Stimulated activated CD8-positive, alpha-beta memory T cell treated with anti-CD3 and anti-CD28 coated beads, Interleukin-4, amount 100 ng/mL, for 24 hours (primary cell): Measurements from ENCODE around the gene SLC35E1.
"Not testable (repeated sequence)": the region's sequence is repeated elsewhere in the genome, so short reads cannot be mapped to it uniquely, and the experiment has no call there.

Source experiments
- DNase-seq: peaks from one replicate; pipeline ENCODE4 v3.0.0-alpha.2; 2020; ENCODE audit warnings: low read depth

Gene SLC35E1

DNA sequence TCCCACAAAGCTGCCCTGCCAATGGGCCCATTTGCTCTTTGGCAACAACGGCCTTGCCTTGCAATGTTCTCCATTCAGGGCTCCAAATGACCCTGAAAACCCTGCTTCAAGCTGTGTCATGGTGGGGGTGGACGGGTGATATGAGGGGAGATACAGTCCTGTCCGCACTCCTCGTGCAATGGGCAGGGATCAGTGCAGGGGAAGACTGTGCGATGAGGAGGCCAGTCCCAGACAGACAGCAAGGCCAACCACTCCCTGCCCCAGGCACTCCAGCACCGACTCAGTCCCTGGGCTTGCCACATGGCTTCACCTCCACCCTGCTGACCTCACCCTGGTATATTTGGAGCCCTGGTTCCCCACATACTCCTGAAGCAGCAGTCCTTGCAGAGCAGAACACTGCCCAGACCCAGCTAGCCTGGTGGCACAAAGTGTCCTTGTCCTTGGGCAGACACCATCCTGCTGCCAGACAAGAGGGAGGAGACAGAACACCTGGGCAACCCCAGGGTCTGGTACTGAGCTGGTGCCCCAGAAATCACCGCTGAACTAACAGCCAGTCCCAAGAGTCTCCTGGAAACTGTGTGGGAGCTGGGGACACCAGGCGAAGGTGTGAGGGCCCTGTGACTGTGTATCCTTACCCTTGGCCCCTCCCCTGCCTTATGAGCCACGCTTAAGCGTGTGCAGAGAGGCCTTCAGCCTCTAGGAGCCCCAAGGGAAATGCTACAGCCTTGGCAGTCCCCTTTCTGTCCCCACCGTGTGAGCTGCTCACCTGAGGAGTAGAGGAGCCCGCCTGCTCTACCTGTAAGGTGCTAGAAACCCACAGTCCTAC is 9.1 kb upstream of the SLC35E1 start:
- no peak for DNase-seq

DNA sequence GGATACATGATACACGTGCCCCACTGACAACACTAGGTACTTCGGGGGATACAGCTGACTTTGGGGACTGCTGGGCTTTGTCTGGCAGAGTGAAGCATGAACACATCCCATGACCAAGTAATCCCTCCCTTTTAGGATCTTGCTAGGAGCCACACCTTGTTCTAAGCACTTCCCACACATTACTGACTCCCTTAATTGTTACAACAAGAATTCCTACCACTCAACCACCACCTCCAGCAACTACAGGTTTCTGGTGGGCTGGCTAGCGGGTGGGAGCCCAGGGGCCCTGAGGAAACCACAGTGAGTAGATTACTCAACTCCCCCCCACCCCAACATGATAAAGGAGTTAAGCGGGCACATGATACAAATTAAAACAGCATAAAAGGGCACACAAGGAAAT is 7.2 kb upstream of the SLC35E1 start:
- DNase-seq, result no peak

DNA sequence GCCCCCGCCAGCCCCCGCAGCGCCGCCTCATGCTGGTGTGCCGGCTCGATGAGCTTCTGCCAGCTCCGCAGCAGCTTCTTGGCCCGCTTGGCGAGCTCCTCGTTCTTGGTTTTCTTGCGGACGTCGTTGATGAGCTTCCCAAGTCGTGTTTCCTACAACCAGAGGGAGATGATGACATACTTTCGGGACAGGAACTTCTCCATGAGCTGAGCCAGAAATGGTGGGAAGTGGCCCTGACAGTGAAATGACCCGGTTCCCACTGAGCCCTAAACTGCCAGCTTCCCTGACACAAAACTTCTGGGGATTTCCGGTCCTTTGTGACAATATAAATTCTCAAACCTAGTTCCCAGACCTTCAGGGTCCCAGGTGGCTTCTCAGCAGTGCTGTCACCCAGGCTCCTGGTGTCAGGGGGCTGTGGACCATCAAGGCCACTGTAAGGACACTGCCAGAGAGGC is 5.3 kb upstream of the SLC35E1 start:
- DNase-seq, result no peak

DNA sequence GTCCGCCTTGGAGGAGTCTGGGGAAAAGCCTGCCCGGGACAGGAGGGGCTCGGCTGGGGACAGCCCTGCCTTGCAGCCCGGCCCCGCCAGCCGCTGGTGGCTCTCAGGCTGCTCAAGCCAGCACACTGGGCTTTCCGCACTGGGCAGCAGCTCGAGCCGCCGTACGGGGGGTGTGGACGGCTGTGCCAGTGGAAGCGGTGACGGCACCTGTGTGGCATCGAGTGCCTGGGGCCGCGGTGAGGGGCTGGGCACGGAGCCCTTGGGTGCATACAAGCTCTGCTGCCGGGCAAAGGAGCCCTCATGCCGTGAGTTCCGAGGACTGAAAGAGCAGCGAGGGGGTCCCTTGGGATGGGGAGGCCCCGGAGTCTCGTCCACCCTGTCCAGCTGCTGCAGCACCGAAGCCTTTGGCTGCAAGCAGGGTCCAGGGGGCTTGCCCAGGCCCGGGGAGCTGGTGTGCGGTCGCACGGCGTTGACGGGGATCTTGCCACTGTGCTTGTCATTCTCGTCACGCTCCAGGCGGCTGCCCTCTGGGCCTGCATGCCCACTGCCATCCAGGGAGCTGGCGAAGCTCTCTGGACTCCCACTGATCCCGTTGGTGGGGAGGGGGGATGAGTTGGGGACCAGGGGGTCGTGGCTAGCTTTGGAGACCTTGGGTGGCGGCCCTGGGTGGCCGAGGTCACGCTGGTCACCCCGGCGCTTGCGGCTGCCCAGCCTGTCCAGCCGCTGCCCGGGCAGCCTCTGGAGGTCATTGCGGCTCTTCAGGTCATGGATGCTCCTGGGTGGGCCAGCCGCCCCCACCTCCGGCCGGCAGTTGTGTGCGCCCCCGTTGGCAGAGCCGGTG is 4.7 kb upstream of the SLC35E1 start:
- no peak for DNase-seq

DNA sequence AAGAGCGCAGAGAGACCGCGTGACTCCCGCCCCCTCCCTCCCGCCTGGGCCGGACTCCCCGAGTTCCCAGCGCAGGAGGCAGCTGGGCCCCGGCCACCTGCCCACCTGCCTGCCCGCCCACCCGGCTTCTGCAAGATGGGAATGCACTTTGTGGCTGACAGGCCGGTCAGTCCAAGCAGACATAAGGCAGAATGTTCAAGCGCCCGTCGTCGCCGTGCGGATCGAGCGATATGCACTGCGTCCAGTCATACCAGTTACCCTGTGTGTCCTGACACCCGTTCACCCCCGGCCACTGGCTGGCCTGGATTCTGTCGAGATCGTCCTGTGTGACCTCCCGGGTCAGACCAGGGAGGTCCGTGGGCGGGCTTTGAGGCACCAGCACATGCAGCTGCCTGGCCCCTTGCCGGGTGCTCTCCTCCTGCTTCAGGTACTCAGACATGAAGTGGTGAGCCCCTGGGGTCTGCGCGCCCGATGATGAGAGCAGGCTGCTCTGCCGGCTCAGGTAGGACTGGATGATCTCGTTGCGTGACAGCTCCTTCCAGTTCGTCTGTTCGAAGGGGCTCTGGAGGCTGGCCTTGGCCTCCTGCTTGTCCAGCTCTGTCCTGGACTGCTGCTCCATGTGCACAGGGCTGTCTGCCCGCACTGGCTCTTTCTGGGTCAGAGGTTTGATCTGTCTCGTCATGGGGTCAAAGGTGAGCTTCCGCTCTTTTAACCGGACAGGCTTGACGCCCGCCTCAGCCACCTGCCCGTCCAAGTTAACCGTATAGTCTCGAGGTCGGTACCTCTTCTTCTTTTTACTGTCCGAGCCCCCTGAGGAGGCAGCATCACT is 3.9 kb upstream of the SLC35E1 start:
- DNase-seq, result no peak

DNA sequence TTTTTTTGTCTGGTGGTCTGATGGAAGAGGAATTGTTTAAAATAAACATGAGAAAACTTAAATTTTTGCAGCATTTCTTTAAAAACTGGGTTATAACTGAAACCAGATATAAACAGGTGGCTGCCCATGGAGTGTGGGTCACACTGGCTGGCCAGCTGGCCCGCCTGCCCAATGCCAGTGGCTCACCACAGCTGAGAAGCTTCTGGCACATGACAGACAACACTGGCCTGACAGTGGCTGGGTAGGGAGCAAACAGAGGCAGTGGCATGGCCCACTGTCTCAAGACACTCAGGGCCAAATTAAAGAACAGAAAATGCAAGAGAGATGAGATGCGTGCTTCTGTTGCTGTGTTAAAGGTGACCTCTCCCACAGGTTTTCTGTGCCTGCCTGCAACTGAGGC is 3.1 kb upstream of the SLC35E1 start:
- DNase-seq, result no peak

DNA sequence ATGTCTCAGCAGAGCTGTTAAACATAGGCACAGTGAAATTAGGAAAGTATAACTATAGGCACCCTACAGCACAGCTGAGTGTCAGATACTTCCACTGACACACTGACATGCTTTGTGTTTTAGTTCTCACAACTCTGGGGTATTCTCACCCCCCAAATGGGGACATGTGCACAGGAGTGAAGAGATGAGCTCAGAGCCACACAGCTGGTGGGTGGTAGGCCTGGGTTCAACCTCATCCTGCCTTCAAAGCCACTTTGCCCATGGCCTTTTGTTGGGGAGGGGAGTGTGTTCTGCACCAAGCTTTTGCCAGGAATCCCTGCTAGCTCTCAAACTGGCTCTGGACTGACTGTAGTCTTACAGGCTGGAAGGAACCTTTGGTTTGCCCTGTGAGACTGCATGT is 1.7 kb upstream of the SLC35E1 start:
- no peak for DNase-seq

DNA sequence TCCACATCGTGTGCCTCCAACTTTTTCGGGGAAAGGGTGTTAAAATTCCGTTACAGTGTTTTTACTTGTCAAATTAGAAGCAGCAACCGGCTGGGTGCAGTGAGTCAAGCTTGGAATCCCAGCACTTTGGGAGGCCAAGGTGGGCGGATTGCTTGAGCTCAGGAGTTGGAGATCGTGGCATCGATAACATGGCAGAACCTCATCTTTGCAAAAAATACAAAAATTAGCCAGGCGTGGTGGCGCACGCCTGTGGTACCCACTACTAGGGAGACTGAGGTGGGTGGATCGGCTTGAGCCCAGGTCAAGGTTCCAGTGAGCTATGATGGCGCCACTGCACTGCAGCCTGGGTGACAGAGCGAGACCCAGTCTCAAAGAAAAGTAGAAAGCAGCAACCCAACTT is 1.1 kb upstream of the SLC35E1 start:
- no peak for DNase-seq

DNA sequence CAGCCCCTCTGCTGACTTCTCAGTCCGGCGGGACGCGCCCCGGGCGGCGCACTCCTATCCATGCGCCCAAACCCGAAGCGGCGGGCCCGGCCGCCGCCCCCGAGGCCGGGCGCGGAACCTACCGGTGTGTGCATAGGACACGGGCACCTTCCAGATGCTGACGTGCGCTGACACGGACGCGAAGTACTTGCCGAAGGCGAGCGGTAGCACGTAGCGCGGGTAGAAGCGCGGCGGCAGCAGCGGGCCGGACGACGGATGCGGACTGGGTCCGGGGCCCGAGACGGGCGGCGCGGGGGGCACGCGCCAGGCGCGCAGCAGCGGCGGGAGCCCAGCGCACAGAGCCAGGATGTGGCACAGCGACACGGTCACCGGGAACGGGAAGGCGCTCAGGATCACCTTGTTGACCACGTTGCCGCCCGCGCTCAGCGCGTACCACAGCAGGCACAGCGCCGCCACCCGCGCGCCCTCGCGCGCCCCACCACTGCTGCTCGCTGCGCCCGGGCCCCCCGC is 338 bp downstream of the SLC35E1 start:
- DNase-seq, result no peak

DNA sequence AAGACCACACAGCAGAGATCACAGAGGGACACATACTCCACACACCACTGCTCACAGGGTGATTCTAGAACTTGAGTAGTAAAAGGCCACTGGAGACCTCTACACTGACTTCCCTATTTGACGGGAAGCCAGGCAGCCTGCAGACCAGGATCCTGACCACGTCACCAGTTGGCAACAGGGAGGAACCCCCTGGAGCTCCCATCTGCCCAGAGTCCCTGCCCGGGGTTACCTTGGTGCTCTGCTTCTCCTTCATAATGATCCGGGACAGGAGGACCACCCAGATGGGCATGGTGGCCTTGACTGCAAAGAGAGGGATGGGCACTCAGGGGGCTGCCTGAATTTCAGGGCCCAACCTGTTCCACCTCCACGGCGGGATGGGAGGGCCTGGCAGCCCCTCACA is 932 bp downstream of the SLC35E1 start:
- no peak for DNase-seq

DNA sequence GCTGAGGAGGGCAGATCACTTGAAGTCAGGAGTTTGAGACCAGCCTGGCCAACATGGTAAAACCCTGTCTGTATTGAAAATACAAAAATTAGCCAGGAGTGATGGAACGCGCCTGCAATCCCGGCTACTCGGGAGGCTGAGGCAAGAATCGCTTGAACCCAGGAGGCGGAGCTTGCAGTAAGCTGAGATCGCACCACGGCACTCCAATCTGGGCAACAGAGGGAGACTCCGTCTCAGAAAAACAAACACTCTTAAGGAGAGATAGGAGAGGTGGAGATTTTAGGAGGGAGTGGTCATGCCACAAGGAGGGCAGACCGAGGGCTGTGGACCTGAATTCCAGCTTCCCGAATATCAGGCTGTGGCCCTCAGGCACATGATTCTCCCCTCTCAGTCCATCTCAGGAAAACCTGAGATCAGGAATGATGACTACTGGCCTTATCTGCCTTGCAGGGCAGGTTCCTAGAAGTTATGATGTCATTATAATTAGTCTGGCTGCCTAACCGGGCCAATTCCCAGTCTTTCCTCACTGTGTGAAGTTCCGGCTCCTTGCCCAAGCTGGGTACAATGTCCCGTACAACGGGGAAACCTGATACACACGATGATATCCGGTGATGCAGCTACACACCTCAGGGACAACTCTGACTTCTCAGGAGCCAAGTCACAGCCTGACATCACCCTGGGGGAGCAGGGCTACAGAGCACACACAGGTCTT is 2.5 kb downstream of the SLC35E1 start:
- DNase-seq, result no peak

DNA sequence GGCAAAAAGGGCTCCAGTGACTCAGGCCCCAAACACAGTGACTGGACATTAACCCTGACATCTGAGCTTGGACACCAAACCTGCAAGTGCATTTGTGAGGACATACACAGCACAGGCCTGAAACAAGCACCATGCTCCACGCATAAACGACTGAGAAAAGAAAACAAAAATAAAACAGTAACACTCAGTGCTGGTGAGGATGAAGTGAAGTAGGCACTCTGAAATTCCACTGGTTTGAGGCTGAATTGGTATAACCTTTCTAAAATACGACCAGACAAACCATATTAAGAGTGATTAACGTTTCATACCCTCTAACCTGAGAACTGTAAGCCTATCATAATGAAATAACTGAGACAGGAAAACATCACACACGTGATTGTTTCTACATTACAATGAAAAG is 5.5 kb downstream of the SLC35E1 start:
- DNase-seq, result no peak

DNA sequence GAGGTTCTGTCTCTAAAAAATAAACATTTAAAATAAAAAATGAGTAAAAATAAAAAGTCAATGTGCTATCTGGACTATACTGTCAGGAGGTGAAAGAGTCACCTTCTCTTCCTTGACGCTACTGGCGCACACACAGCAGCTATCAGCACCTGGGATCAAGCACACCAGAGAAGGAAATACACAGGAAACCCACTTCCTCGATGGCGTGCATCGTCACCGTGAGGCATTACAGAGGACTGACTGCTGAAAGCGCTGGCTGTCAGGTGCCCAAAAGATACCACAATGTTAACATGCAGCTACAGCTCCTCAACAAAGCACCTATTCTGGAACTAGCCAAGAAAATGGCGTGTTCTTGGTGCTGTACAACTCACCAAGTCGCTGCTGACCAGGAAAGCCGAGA is 6.1 kb downstream of the SLC35E1 start:
- DNase-seq, result peak; percentile 48

DNA sequence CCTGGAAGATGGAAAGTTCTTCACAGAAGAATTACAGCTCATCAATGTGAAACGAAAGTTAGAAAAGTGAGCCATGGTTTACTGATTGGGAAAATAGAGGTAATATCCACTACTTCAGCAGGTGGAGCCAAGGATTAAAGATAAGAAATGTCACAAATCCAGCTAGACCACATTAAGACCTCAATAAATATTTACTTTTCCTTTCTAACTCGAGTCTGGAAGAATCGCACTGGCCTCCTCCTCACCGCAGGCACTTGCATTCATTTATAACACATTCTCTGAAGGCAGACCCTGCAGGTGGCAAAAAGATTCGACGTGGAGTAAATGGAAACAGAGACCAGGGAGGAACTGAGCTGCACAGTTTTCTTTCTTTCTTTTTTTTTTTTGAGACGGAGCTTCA is 7.4 kb downstream of the SLC35E1 start:
- no peak for DNase-seq

DNA sequence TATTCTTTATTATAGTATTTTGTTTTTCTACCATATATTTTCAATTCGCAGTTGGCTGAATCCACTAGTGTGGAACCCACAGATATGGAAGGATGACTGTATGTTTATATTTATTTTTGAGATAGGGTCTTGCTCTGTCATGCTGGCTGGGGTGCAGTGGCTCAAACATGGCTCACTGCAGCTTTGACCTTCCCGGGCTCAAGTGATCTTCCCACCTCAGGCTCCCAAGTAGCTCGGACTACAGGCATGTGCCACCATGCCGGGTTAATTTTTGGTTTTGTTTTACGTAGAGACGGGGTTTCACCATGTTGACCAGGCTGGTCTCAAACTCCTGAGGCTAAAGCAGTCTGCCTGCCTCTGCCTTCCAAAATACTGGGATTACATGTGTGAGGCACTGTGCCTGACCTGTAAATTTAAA is 9.6 kb downstream of the SLC35E1 start:
- no peak for DNase-seq

DNA sequence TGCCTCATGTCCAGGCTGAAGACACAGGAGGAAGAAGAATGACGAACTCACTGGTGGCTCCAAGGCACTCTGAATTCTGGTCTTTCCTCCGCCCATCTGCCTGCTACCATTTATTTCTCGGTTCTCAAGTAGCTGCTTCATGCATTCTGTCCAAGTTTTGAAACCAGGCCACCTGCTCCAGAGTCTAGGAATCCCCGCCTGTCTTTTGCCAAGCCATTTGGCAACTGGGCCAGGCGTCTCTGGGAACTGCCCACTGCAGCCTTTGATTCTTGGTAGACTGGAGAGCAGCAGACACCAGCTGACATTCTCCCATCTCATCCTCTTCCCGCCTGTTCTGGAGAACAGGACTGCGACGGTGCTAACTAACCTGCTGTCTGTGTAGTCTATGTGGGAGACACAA is 10.8 kb downstream of the SLC35E1 start:
- DNase-seq, result no peak

DNA sequence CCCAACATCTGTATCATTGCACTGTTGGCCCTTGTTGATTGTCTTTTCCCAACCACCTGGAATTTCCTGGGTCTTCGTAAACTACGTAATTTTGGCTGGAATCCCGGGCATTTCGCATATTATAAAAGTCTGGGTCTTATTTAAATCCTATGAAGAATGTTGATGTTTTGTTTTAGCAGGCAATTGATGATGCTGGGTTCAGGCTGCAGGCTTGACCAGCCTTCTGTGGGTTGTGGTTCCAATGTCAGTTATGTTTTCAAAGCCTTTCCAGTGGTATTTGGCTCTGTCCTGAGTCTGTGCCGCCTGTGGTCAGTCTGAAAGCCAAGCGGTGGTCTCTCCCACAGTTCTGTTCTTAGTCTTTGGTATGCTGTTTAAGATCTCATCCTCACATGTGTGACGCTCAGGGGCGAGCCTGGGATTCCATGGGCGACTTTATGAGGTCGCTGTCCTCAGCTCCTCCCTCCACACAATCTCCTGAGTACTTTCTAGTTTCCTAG is 12.4 kb downstream of the SLC35E1 start:
- DNase-seq, result no peak

DNA sequence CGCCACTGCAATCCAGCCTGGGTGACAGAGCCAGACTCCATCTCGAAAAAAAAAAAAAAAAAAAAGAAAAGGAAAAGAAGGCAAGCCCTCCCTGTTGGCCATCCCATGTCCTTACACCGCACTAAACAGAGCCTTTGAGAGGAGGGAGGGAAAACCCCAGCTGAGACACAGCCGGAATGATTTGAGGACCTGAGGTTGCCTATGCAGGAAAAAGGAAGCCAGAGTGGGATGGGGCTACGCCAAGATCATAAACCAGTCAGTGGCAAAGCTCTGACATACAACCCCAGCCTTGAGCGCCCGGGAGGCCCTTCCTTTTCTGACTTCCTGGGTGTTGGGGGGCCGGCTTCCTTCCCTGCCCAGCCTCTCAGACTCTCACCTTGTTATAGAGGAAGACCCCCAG is 17.4 kb downstream of the SLC35E1 start:
- no peak for DNase-seq

DNA sequence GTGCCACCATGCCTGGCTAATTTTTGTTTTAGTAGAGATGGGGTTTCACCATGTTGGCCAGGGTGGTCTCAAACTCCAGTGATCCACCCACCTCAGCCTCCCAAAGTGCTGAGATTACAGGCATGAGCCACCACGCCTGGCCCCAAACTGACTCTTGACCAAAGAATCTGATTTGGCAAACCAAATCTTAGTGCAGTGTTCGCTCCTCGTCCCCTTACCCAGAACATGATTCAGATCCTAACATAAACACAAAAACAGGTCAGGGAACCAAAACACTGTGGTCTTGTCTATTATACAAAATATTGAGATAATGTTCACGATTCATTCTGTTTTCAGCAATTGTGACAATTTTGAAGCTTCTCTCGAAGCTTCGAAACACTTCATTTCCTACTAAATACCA is 20.3 kb downstream of the SLC35E1 start:
- DNase-seq, result not testable (repeated sequence)

DNA sequence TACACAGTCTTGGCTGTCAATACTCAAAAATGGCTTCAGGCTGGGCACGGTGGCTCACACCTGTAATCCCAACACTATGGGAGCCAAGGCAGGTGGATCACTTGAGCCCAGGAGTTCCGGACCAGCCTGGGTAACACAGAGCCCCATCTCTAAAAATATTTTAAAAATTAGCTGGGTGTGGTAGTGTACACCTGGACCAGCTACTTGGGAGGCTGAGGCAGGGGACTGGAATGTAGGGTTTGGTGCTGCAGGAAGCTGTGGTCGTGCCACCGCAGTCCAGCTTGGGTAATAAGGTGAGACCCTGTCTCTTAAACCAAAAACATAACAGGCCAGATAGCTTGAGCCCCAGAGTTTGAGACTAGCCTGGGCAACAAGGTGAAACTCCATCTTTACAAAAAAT is 23.3 kb downstream of the SLC35E1 start:
- no peak for DNase-seq

DNA sequence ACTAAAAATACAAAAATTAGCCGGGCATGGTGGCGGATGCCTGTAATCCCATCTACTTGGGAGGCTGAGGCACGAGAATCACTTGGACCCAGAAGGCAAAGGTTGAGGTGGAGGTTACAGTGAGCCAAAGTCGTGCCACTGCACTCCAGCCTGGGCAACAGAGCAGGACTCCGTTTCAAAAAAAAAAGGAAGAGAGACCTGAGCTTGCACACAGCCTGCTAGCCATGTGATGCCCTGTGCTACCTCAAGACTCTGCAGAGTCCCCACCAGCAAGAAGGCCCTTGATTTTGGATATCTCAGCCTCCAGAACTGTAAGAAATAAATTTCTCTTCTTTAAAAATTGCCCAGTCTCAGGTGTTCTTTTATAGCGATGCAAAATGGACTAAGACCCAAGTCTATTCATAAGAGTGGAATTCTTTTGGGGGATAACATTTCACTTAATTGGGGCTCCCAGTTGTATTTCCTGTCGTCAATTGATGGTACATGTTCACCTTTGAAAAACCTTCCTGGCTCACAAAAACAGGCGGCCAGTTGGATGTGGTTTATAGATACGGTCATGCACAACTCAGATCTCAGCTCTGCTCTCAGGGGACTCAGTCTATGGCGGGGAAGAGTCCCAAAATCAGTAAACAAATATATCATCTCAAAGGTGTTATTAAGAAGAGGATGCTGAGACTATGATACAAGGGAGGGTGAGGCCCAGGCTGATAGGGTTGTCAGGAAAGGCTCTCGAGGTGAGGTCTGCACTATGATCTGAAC is 27.6 kb downstream of the SLC35E1 start:
- no peak for DNase-seq
